ENCODE measurements around the gene TMEM273. TPM values are rescaled to one million over a fixed set of nuclear protein-coding genes. Genes with fewer than 3 reads are reported as not detected.

The TMEM273 gene
- total RNA-seq, 1 experiment from 2014 or later: not detected

DNA sequence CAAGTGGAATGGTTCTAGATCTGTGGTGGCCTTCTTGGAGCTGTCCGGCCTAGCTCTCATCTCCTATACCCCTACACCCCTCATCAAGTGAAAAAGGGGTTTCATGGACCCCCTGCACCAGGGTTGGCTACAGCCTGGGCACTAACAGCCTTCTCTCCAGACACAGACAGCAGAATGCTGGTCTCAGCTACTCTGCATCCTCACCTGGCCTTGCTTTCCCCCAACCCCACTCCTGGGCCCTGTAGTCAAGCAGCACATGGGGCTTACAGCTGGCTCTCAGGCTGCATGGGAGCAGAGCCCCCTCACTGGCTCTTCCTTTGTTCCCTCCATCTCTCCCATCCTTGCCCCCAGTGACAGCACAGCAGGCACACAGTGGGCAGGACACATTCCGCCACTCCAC, 20.8 kb upstream of the TMEM273 start:
- no peaks in the 10 kb centered on the region for H3K9me3 ChIP-seq (ENCODE audit: control insufficient read depth in 1 of 2, insufficient read depth in 1 of 2, low read depth in 1 of 2, low read length in 2 of 2)
- no peaks in the 10 kb centered on the region for H3K36me3 ChIP-seq (ENCODE audit: control insufficient read depth in 1 of 2, insufficient read depth in 2 of 2, low read length in 2 of 2)
- no peak overlapping the region for H2AFZ ChIP-seq (ENCODE audit: low read depth, low read length, poor library complexity, severe bottlenecking)
- TF ChIP-seq SRF (IDR thresholded peaks at IDR 0.05; ENCODE audit: low read depth): no peak
- no peak for TF ChIP-seq EZH2phosphoT487 (IDR thresholded peaks at IDR 0.05; ENCODE audit: borderline replicate concordance)
- TF ChIP-seq EGR1 (IDR thresholded peaks at IDR 0.05; ENCODE audit: low read depth): no peak
- TF ChIP-seq EZH2 (IDR thresholded peaks at IDR 0.05): no peak
- TF ChIP-seq POLR2AphosphoS5 (IDR thresholded peaks at IDR 0.05; ENCODE audit: low read depth, low read length): no peak
- TF ChIP-seq, protein P1, sequence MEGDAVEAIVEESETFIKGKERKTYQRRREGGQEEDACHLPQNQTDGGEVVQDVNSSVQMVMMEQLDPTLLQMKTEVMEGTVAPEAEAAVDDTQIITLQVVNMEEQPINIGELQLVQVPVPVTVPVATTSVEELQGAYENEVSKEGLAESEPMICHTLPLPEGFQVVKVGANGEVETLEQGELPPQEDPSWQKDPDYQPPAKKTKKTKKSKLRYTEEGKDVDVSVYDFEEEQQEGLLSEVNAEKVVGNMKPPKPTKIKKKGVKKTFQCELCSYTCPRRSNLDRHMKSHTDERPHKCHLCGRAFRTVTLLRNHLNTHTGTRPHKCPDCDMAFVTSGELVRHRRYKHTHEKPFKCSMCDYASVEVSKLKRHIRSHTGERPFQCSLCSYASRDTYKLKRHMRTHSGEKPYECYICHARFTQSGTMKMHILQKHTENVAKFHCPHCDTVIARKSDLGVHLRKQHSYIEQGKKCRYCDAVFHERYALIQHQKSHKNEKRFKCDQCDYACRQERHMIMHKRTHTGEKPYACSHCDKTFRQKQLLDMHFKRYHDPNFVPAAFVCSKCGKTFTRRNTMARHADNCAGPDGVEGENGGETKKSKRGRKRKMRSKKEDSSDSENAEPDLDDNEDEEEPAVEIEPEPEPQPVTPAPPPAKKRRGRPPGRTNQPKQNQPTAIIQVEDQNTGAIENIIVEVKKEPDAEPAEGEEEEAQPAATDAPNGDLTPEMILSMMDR (IDR thresholded peaks at IDR 0.05 in 2 of 3, conservative IDR thresholded peaks at IDR 0.05 in 1 of 3; ENCODE audit: borderline replicate concordance in 1 of 3, insufficient read depth in 1 of 3, low read depth in 2 of 3, low read length in 2 of 3): no peak
- no peak for TF ChIP-seq ZFX (IDR thresholded peaks at IDR 0.05)
- TF ChIP-seq RAD21 (IDR thresholded peaks at IDR 0.05; ENCODE audit: low read depth): no peak
- no peak for TF ChIP-seq FOSL1 (IDR thresholded peaks at IDR 0.05; ENCODE audit: low read depth)
- no peak overlapping the region for H3K4me2 ChIP-seq (ENCODE audit: low read length)
- no peak for ATAC-seq
- CTCF ChIA-PET: no interaction called here
- H3K4me1 ChIP-seq (ENCODE audit: control insufficient read depth in 1 of 2, insufficient read depth in 2 of 2, low read length in 2 of 2): no peaks in the 10 kb centered on the region
- no peaks in the 10 kb centered on the region for H4K20me1 ChIP-seq (ENCODE audit: insufficient read depth)
- no peak overlapping the region for H3K4me3 ChIP-seq (replicated peaks in 1 of 2; ENCODE audit: low read depth in 1 of 2, low read length in 2 of 2)
- H3K27me3 ChIP-seq (ENCODE audit: insufficient read depth, low read length): peaks cover 53% of the 10 kb centered on the region
- H3K27ac ChIP-seq (ENCODE audit: low read depth, low read length): no peak overlapping the region
- H3K9ac ChIP-seq (ENCODE audit: low read length): no peak overlapping the region
- POLR2A ChIA-PET: no interaction called here
- no peaks in the 10 kb centered on the region for H3K9me2 ChIP-seq (ENCODE audit: insufficient read depth)
- intact Hi-C loops (cut with micrococcal nuclease): no loop called here
- H3K79me2 ChIP-seq (ENCODE audit: insufficient read depth, low read length): no peaks in the 10 kb centered on the region
- RAD21 ChIA-PET (ENCODE audit: low non-redundant PET in 1 of 2, low total read pairs in 2 of 2, uncharacterized antibody in 2 of 2, unreplicated experiment in 2 of 2): no interaction called here
- no TSS peak for BruUV-seq (replicated peaks)
- DNase-seq (ENCODE audit: low read depth, low spot score): no peak

DNA sequence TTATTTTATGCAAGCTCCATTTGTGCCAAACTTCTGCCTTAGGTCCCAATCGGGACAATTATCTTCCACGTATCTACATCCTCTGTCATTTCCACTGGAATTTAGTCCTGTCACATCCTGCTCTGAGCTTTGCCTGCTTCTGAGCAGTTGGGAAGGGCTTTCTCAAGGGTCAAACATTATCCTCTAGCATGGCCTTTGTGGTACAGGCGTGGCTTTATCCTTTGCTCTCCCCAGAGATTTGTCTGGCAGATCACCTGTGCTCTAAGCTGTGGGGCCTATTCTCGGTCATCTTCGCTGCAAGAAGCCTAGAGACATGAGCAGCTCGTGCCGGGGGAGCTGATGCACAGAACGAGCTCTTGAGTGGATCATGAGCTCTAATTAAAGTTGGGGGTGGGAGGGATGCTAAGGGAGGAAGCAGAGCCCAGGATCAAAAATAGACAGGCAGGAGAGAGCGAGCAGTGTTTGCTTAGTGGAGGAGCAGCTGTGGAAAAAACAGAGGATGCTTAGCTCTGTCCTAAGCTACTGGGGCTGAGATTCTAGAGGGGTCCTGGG, 19.8 kb upstream of the TMEM273 start:
- Histone ChIP-seq H3K4me3 (replicated peaks in 1 of 2; ENCODE audit: low read depth in 1 of 2, low read length in 2 of 2) (no peak overlapping the region), H3K27me3 (ENCODE audit: insufficient read depth, low read length) (peaks cover 48% of the 10 kb centered on the region), H4K20me1 (ENCODE audit: insufficient read depth) (no peaks in the 10 kb centered on the region), H2AFZ (ENCODE audit: low read depth, low read length, poor library complexity, severe bottlenecking) (no peak overlapping the region), H3K9me2 (ENCODE audit: insufficient read depth) (no peaks in the 10 kb centered on the region), H3K9ac (ENCODE audit: low read length) (no peak overlapping the region), H3K4me2 (ENCODE audit: low read length) (no peak overlapping the region), H3K36me3 (ENCODE audit: control insufficient read depth in 1 of 2, insufficient read depth in 2 of 2, low read length in 2 of 2) (no peaks in the 10 kb centered on the region), H3K27ac (ENCODE audit: low read depth, low read length) (no peak overlapping the region), H3K4me1 (ENCODE audit: control insufficient read depth in 1 of 2, insufficient read depth in 2 of 2, low read length in 2 of 2) (no peaks in the 10 kb centered on the region), H3K9me3 (ENCODE audit: control insufficient read depth in 1 of 2, insufficient read depth in 1 of 2, low read depth in 1 of 2, low read length in 2 of 2) (no peaks in the 10 kb centered on the region), H3K79me2 (ENCODE audit: insufficient read depth, low read length) (no peaks in the 10 kb centered on the region)
- no peak for TF ChIP-seq EGR1 (IDR thresholded peaks at IDR 0.05; ENCODE audit: low read depth)
- TF ChIP-seq SP1 (IDR thresholded peaks at IDR 0.05; ENCODE audit: low read depth): no peak
- no peak for TF ChIP-seq RAD21 (IDR thresholded peaks at IDR 0.05; ENCODE audit: low read depth)
- no peak for TF ChIP-seq CBX3 (IDR thresholded peaks at IDR 0.05; ENCODE audit: low read depth)
- no peak for TF ChIP-seq FOSL1 (IDR thresholded peaks at IDR 0.05; ENCODE audit: low read depth)
- TF ChIP-seq, protein P2, sequence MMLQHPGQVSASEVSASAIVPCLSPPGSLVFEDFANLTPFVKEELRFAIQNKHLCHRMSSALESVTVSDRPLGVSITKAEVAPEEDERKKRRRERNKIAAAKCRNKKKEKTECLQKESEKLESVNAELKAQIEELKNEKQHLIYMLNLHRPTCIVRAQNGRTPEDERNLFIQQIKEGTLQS (IDR thresholded peaks at IDR 0.05): no peak
- no peak for TF ChIP-seq TCF7L2 (IDR thresholded peaks at IDR 0.05; ENCODE audit: borderline replicate concordance, extremely low read depth, insufficient read depth, insufficient read length)
- ChIA-PET RAD21 (ENCODE audit: low non-redundant PET in 1 of 2, low total read pairs in 2 of 2, uncharacterized antibody in 2 of 2, unreplicated experiment in 2 of 2) (no interaction called here), POLR2A (no interaction called here), CTCF (no interaction called here)
- DNase-seq (ENCODE audit: low read depth, low spot score) (no peak), ATAC-seq (no peak)
- BruUV-seq (replicated peaks): no TSS peak
- intact Hi-C loops (cut with micrococcal nuclease): no loop called here
